NCI-H2029 (cell line): ENCODE data around the gene IQCE.
"Not testable (repeated sequence)": the region's sequence is repeated elsewhere in the genome, so short reads cannot be mapped to it uniquely, and the experiment has no call there.

ENCODE experiments used
- DNase-seq: peaks from one replicate; lab custom pipeline; 2025; lab: John Stamatoyannopoulos, UW

Gene IQCE

GRCh38 chr7:2576742-2577491 is 18.1 kb downstream of the IQCE start:
- DNase-seq: no peak

GRCh38 chr7:2577914-2578680 is 19.3 kb downstream of the IQCE start:
- DNase-seq: no peak

GRCh38 chr7:2580636-2581035 is 21.9 kb downstream of the IQCE start:
- DNase-seq: no peak

- DNase-seq: no peak
These were observed 23.4 kb downstream of the IQCE start for GRCh38 chr7:2582006-2582735.

GRCh38 chr7:2583798-2584580 is 25.2 kb downstream of the IQCE start:
- no peak for DNase-seq

GRCh38 chr7:2585446-2585845 is 26.7 kb downstream of the IQCE start:
- DNase-seq: no peak

GRCh38 chr7:2586326-2587020 is 27.7 kb downstream of the IQCE start:
- DNase-seq: no peak

- DNase-seq: no peak
These were observed 28.4 kb downstream of the IQCE start for GRCh38 chr7:2587134-2587533.

GRCh38 chr7:2587778-2588177 is 29.0 kb downstream of the IQCE start:
- no peak for DNase-seq

GRCh38 chr7:2589341-2589740 is 30.6 kb downstream of the IQCE start:
- DNase-seq: no peak

- not testable (repeated sequence) for DNase-seq
These were observed 31.2 kb downstream of the IQCE start for GRCh38 chr7:2589941-2590340.

- no peak for DNase-seq
These were observed 33.6 kb downstream of the IQCE start for GRCh38 chr7:2592375-2592865.

GRCh38 chr7:2593036-2593727 is 34.4 kb downstream of the IQCE start:
- no peak for DNase-seq

GRCh38 chr7:2594599-2594998 is 35.8 kb downstream of the IQCE start:
- DNase-seq: no peak

GRCh38 chr7:2595258-2595860 is 36.6 kb downstream of the IQCE start:
- no peak for DNase-seq

- no peak for DNase-seq
These were observed 37.9 kb downstream of the IQCE start for GRCh38 chr7:2596464-2597272.

GRCh38 chr7:2597273-2597640 is 38.5 kb downstream of the IQCE start:
- DNase-seq: no peak

- DNase-seq: no peak
These were observed 39.5 kb downstream of the IQCE start for GRCh38 chr7:2598154-2598823.

GRCh38 chr7:2601065-2601464 is 42.3 kb downstream of the IQCE start:
- DNase-seq: no peak
